ENCODE measurements around the gene FXYD3.
"Not testable (repeated sequence)": the region's sequence is repeated elsewhere in the genome, so short reads cannot be mapped to it uniquely, and the experiment has no call there.

The FXYD3 gene

GRCh38 chr19:35151273-35152065, 35.8 kb downstream of the FXYD3 start:
- H3K36me3 ChIP-seq (ENCODE audit: control insufficient read depth, insufficient read depth, low read length), result peaks cover 6% of the 10 kb centered on the region
- no peak overlapping the region for H3K4me3 ChIP-seq (ENCODE audit: insufficient read depth, low read depth, low read length, poor library complexity, severe bottlenecking)
- DNase-seq, result no peak
- no peaks in the 10 kb centered on the region for H3K27me3 ChIP-seq (replicated peaks; ENCODE audit: control insufficient read depth, insufficient read depth, low read length, poor library complexity, severe bottlenecking)
- H3K27ac ChIP-seq (ENCODE audit: insufficient read depth, low read length, poor library complexity, severe bottlenecking), result no peak overlapping the region
- peaks cover 19% of the 10 kb centered on the region for H3K4me1 ChIP-seq (ENCODE audit: control insufficient read depth, insufficient read depth, low read length, poor library complexity, severe bottlenecking)
- no peaks in the 10 kb centered on the region for H3K9me3 ChIP-seq (ENCODE audit: control insufficient read depth, low read length)

- not testable (repeated sequence) for H3K9me3 ChIP-seq (ENCODE audit: control insufficient read depth, low read length); DNase-seq; H3K27me3 ChIP-seq (replicated peaks; ENCODE audit: control insufficient read depth, insufficient read depth, low read length, poor library complexity, severe bottlenecking)
- H3K36me3 ChIP-seq (ENCODE audit: control insufficient read depth, insufficient read depth, low read length), result peaks cover 22% of the 10 kb centered on the region
- H3K27ac ChIP-seq (ENCODE audit: insufficient read depth, low read length, poor library complexity, severe bottlenecking), result peak overlapping the region; percentile 93
- H3K4me3 ChIP-seq (ENCODE audit: insufficient read depth, low read depth, low read length, poor library complexity, severe bottlenecking), result peak overlapping the region; percentile 99
- peaks cover 28% of the 10 kb centered on the region for H3K4me1 ChIP-seq (ENCODE audit: control insufficient read depth, insufficient read depth, low read length, poor library complexity, severe bottlenecking)
Observed at GRCh38 chr19:35153129-35153522, 37.5 kb downstream of the FXYD3 start.

GRCh38 chr19:35153701-35154524, 38.3 kb downstream of the FXYD3 start:
- H3K27ac ChIP-seq (ENCODE audit: insufficient read depth, low read length, poor library complexity, severe bottlenecking), result peak overlapping the region; percentile 93
- peak overlapping the region; percentile 99 for H3K4me3 ChIP-seq (ENCODE audit: insufficient read depth, low read depth, low read length, poor library complexity, severe bottlenecking)
- peaks cover 28% of the 10 kb centered on the region for H3K36me3 ChIP-seq (ENCODE audit: control insufficient read depth, insufficient read depth, low read length)
- no peaks in the 10 kb centered on the region for H3K27me3 ChIP-seq (replicated peaks; ENCODE audit: control insufficient read depth, insufficient read depth, low read length, poor library complexity, severe bottlenecking)
- no peaks in the 10 kb centered on the region for H3K9me3 ChIP-seq (ENCODE audit: control insufficient read depth, low read length)
- peak; percentile 46 to 65 (median 48) for DNase-seq
- peaks cover 32% of the 10 kb centered on the region for H3K4me1 ChIP-seq (ENCODE audit: control insufficient read depth, insufficient read depth, low read length, poor library complexity, severe bottlenecking)

GRCh38 chr19:35154525-35155406, 39.1 kb downstream of the FXYD3 start, which contains the start of gene FXYD5:
TSS of gene FXYD5 (plus strand) at chr19:35154735. CDS start at chr19:35155551, 816 bp downstream.
- Histone ChIP-seq H3K27me3 (replicated peaks; ENCODE audit: control insufficient read depth, insufficient read depth, low read length, poor library complexity, severe bottlenecking) (no peaks in the 10 kb centered on the region), H3K9me3 (ENCODE audit: control insufficient read depth, low read length) (no peaks in the 10 kb centered on the region), H3K36me3 (ENCODE audit: control insufficient read depth, insufficient read depth, low read length) (peaks cover 36% of the 10 kb centered on the region), H3K27ac (ENCODE audit: insufficient read depth, low read length, poor library complexity, severe bottlenecking) (peak within 1 kb of the TSS; percentile 93), H3K4me3 (ENCODE audit: insufficient read depth, low read depth, low read length, poor library complexity, severe bottlenecking) (peak within 1 kb of the TSS; percentile 99), H3K4me1 (ENCODE audit: control insufficient read depth, insufficient read depth, low read length, poor library complexity, severe bottlenecking) (peaks cover 32% of the 10 kb centered on the region)
- DNase-seq, result peak; percentile 53 to 64 (median 58)

GRCh38 chr19:35155441-35155840, 39.8 kb downstream of the FXYD3 start:
- Histone ChIP-seq H3K27me3 (replicated peaks; ENCODE audit: control insufficient read depth, insufficient read depth, low read length, poor library complexity, severe bottlenecking) (no peaks in the 10 kb centered on the region), H3K4me3 (ENCODE audit: insufficient read depth, low read depth, low read length, poor library complexity, severe bottlenecking) (peak overlapping the region; percentile 99), H3K27ac (ENCODE audit: insufficient read depth, low read length, poor library complexity, severe bottlenecking) (peak overlapping the region; percentile 93), H3K4me1 (ENCODE audit: control insufficient read depth, insufficient read depth, low read length, poor library complexity, severe bottlenecking) (peaks cover 32% of the 10 kb centered on the region), H3K36me3 (ENCODE audit: control insufficient read depth, insufficient read depth, low read length) (peaks cover 43% of the 10 kb centered on the region), H3K9me3 (ENCODE audit: control insufficient read depth, low read length) (no peaks in the 10 kb centered on the region)
- no peak for DNase-seq

- Histone ChIP-seq H3K27ac (ENCODE audit: insufficient read depth, low read length, poor library complexity, severe bottlenecking) (peak overlapping the region; percentile 93), H3K4me1 (ENCODE audit: control insufficient read depth, insufficient read depth, low read length, poor library complexity, severe bottlenecking) (peaks cover 32% of the 10 kb centered on the region), H3K4me3 (ENCODE audit: insufficient read depth, low read depth, low read length, poor library complexity, severe bottlenecking) (peak overlapping the region; percentile 99), H3K9me3 (ENCODE audit: control insufficient read depth, low read length) (no peaks in the 10 kb centered on the region), H3K36me3 (ENCODE audit: control insufficient read depth, insufficient read depth, low read length) (peaks cover 50% of the 10 kb centered on the region), H3K27me3 (replicated peaks; ENCODE audit: control insufficient read depth, insufficient read depth, low read length, poor library complexity, severe bottlenecking) (no peaks in the 10 kb centered on the region)
- DNase-seq, result no peak
Observed at GRCh38 chr19:35155981-35156672, 40.5 kb downstream of the FXYD3 start.

GRCh38 chr19:35156673-35157014, 41.0 kb downstream of the FXYD3 start:
- no peak for DNase-seq
- H3K36me3 ChIP-seq (ENCODE audit: control insufficient read depth, insufficient read depth, low read length), result peaks cover 55% of the 10 kb centered on the region
- H3K4me3 ChIP-seq (ENCODE audit: insufficient read depth, low read depth, low read length, poor library complexity, severe bottlenecking), result peak overlapping the region; percentile 15
- H3K4me1 ChIP-seq (ENCODE audit: control insufficient read depth, insufficient read depth, low read length, poor library complexity, severe bottlenecking), result peaks cover 32% of the 10 kb centered on the region
- H3K9me3 ChIP-seq (ENCODE audit: control insufficient read depth, low read length), result no peaks in the 10 kb centered on the region
- H3K27ac ChIP-seq (ENCODE audit: insufficient read depth, low read length, poor library complexity, severe bottlenecking), result peak overlapping the region; percentile 93
- no peaks in the 10 kb centered on the region for H3K27me3 ChIP-seq (replicated peaks; ENCODE audit: control insufficient read depth, insufficient read depth, low read length, poor library complexity, severe bottlenecking)

GRCh38 chr19:35157431-35157830, 41.8 kb downstream of the FXYD3 start:
- no peak overlapping the region for H3K4me3 ChIP-seq (ENCODE audit: insufficient read depth, low read depth, low read length, poor library complexity, severe bottlenecking)
- H3K36me3 ChIP-seq (ENCODE audit: control insufficient read depth, insufficient read depth, low read length), result peaks cover 63% of the 10 kb centered on the region
- H3K27me3 ChIP-seq (replicated peaks; ENCODE audit: control insufficient read depth, insufficient read depth, low read length, poor library complexity, severe bottlenecking), result no peaks in the 10 kb centered on the region
- DNase-seq, result no peak
- peak overlapping the region; percentile 19 for H3K27ac ChIP-seq (ENCODE audit: insufficient read depth, low read length, poor library complexity, severe bottlenecking)
- no peaks in the 10 kb centered on the region for H3K9me3 ChIP-seq (ENCODE audit: control insufficient read depth, low read length)
- peaks cover 32% of the 10 kb centered on the region for H3K4me1 ChIP-seq (ENCODE audit: control insufficient read depth, insufficient read depth, low read length, poor library complexity, severe bottlenecking)

GRCh38 chr19:35159606-35160005, 44.0 kb downstream of the FXYD3 start:
- H3K36me3 ChIP-seq (ENCODE audit: control insufficient read depth, insufficient read depth, low read length), result peaks cover 85% of the 10 kb centered on the region
- no peaks in the 10 kb centered on the region for H3K27me3 ChIP-seq (replicated peaks; ENCODE audit: control insufficient read depth, insufficient read depth, low read length, poor library complexity, severe bottlenecking)

More at GRCh38 chr19:35159606-35160005, 44.0 kb downstream of the FXYD3 start:
- Histone ChIP-seq H3K9me3 (ENCODE audit: control insufficient read depth, low read length) (no peaks in the 10 kb centered on the region), H3K4me1 (ENCODE audit: control insufficient read depth, insufficient read depth, low read length, poor library complexity, severe bottlenecking) (peaks cover 23% of the 10 kb centered on the region), H3K4me3 (ENCODE audit: insufficient read depth, low read depth, low read length, poor library complexity, severe bottlenecking) (no peak overlapping the region), H3K27ac (ENCODE audit: insufficient read depth, low read length, poor library complexity, severe bottlenecking) (no peak overlapping the region)
- no peak for DNase-seq
